Measurements from ENCODE around the gene KCNK15. TPM values are rescaled to one million over a fixed set of nuclear protein-coding genes. Genes with fewer than 3 reads are reported as not detected.

The KCNK15 gene
- total and polyA plus RNA-seq, 9 of the 15 experiments (the other 6 are each of a cell fraction or from before 2014, with no cell fraction given) = 0.03 to 0.30 (median 0.17) TPM; not detected in 5

DNA sequence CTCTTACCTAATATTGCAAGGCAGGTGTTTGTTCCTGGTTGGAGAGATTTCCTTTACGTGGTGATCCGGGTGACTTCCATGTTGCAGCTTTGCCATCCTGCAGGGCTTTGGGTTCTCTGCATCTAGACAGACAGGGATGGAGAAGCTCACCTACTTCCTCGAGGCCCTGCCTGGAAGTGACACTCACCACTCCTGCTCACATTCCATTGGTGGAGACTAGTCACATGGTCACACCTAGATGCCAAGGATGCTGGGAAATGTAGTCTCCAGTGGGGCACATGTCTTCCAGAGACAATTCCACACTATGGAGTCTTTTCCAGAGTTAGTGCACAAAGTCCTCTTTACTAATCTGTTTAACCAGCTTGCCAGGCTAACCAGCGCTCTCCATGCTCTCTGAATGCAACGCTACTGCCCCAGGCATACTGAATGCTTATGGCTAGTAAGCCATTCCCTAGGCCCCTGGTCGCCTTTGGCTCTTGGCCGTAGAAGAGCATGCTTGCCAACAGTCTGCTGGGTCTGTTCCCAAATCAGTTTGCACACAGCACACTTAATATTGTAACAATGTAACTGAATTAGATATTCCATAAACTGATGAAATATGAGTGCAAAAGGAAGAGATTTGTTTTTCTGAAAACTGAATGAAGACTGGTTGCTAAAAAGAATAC lies 6.7 kb upstream of the KCNK15 start (continued):
- TF ChIP-seq, protein P1, sequence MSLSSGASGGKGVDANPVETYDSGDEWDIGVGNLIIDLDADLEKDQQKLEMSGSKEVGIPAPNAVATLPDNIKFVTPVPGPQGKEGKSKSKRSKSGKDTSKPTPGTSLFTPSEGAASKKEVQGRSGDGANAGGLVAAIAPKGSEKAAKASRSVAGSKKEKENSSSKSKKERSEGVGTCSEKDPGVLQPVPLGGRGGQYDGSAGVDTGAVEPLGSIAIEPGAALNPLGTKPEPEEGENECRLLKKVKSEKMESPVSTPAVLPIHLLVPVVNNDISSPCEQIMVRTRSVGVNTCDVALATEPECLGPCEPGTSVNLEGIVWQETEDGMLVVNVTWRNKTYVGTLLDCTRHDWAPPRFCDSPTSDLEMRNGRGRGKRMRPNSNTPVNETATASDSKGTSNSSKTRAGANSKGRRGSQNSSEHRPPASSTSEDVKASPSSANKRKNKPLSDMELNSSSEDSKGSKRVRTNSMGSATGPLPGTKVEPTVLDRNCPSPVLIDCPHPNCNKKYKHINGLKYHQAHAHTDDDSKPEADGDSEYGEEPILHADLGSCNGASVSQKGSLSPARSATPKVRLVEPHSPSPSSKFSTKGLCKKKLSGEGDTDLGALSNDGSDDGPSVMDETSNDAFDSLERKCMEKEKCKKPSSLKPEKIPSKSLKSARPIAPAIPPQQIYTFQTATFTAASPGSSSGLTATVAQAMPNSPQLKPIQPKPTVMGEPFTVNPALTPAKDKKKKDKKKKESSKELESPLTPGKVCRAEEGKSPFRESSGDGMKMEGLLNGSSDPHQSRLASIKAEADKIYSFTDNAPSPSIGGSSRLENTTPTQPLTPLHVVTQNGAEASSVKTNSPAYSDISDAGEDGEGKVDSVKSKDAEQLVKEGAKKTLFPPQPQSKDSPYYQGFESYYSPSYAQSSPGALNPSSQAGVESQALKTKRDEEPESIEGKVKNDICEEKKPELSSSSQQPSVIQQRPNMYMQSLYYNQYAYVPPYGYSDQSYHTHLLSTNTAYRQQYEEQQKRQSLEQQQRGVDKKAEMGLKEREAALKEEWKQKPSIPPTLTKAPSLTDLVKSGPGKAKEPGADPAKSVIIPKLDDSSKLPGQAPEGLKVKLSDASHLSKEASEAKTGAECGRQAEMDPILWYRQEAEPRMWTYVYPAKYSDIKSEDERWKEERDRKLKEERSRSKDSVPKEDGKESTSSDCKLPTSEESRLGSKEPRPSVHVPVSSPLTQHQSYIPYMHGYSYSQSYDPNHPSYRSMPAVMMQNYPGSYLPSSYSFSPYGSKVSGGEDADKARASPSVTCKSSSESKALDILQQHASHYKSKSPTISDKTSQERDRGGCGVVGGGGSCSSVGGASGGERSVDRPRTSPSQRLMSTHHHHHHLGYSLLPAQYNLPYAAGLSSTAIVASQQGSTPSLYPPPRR (CRISPR knock-in tag; IDR thresholded peaks at IDR 0.05; ENCODE audit: borderline replicate concordance) = no peak
- TF ChIP-seq HDAC3 (IDR thresholded peaks at IDR 0.05; ENCODE audit: borderline replicate concordance, partially characterized antibody) (no peak), ZNF140 (CRISPR knock-in tag; IDR thresholded peaks at IDR 0.05) (no peak), ARID1B (IDR thresholded peaks at IDR 0.05) (no peak), RAD51 (IDR thresholded peaks at IDR 0.05; ENCODE audit: borderline replicate concordance, low read depth) (peak; percentile 90), CBX3 (IDR thresholded peaks at IDR 0.05; ENCODE audit: borderline replicate concordance in 1 of 2, low read length in 2 of 2) (no peak), CHD4 (IDR thresholded peaks at IDR 0.05; ENCODE audit: insufficient read depth, insufficient replicate concordance, low read depth, low read length, poor library complexity, severe bottlenecking) (no peak), ZFP30 (CRISPR knock-in tag; IDR thresholded peaks at IDR 0.05; ENCODE audit: borderline replicate concordance) (no peak), ZNF23 (CRISPR knock-in tag; IDR thresholded peaks at IDR 0.05) (no peak), ELF2 (CRISPR knock-in tag; IDR thresholded peaks at IDR 0.05) (no peak), NR3C1 (CRISPR knock-in tag; IDR thresholded peaks at IDR 0.05) (no peak), NFXL1 (CRISPR knock-in tag; IDR thresholded peaks at IDR 0.05) (no peak)
- TF ChIP-seq, protein P2, sequence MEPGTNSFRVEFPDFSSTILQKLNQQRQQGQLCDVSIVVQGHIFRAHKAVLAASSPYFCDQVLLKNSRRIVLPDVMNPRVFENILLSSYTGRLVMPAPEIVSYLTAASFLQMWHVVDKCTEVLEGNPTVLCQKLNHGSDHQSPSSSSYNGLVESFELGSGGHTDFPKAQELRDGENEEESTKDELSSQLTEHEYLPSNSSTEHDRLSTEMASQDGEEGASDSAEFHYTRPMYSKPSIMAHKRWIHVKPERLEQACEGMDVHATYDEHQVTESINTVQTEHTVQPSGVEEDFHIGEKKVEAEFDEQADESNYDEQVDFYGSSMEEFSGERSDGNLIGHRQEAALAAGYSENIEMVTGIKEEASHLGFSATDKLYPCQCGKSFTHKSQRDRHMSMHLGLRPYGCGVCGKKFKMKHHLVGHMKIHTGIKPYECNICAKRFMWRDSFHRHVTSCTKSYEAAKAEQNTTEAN (CRISPR knock-in tag; IDR thresholded peaks at IDR 0.05) = no peak
- TF ChIP-seq, protein P3, sequence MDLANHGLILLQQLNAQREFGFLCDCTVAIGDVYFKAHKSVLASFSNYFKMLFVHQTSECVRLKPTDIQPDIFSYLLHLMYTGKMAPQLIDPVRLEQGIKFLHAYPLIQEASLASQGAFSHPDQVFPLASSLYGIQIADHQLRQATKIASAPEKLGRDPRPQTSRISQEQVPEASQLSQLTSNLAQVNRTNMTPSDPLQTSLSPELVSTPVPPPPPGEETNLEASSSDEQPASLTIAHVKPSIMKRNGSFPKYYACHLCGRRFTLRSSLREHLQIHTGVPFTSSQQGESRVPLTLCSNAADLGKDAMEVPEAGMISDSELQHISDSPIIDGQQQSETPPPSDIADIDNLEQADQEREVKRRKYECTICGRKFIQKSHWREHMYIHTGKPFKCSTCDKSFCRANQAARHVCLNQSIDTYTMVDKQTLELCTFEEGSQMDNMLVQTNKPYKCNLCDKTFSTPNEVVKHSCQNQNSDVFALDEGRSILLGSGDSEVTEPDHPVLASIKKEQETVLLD (IDR thresholded peaks at IDR 0.05) = no peak
- TF ChIP-seq, protein P4, sequence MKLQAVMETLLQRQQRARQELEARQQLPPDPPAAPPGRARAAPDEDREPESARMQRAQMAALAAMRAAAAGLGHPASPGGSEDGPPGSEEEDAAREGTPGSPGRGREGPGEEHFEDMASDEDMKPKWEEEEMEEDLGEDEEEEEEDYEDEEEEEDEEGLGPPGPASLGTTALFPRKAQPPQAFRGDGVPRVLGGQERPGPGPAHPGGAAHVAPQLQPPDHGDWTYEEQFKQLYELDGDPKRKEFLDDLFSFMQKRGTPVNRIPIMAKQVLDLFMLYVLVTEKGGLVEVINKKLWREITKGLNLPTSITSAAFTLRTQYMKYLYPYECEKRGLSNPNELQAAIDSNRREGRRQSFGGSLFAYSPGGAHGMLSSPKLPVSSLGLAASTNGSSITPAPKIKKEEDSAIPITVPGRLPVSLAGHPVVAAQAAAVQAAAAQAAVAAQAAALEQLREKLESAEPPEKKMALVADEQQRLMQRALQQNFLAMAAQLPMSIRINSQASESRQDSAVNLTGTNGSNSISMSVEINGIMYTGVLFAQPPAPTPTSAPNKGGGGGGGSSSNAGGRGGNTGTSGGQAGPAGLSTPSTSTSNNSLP (IDR thresholded peaks at IDR 0.05; ENCODE audit: borderline replicate concordance, low read depth, low read length) = no peak
- TF ChIP-seq, protein P5, sequence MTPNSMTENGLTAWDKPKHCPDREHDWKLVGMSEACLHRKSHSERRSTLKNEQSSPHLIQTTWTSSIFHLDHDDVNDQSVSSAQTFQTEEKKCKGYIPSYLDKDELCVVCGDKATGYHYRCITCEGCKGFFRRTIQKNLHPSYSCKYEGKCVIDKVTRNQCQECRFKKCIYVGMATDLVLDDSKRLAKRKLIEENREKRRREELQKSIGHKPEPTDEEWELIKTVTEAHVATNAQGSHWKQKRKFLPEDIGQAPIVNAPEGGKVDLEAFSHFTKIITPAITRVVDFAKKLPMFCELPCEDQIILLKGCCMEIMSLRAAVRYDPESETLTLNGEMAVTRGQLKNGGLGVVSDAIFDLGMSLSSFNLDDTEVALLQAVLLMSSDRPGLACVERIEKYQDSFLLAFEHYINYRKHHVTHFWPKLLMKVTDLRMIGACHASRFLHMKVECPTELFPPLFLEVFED (CRISPR knock-in tag; conservative IDR thresholded peaks at IDR 0.05) = no peak
